22Rv1 (cell line): ENCODE measurements around the gene DIRAS1.

Experiments used
- H3K27ac ChIP-seq: fragments of 450-650 bp; 2 replicates; pipeline ENCODE4 v1.5.1; 2017
- CTCF ChIP-seq: fragments of 450-650 bp; IDR thresholded peaks from 2 replicates; pipeline ENCODE4 v1.5.1; 2017; ENCODE audit warnings: mild to moderate bottlenecking
- ZFX ChIP-seq: fragments of 450-650 bp; IDR thresholded peaks from 2 replicates; pipeline ENCODE4 v1.6.1; 2017; ENCODE audit warnings: antibody characterized with exemption, borderline replicate concordance

DIRAS1 gene

GRCh38 chr19:2739602-2740313 is 18.6 kb upstream of the DIRAS1 start, which contains the start of gene SLC39A3:
Gene SLC39A3 (minus strand): TSS chr19:2740017. CDS start chr19:2737257, 2,760 bp downstream.
- TF ChIP-seq CTCF = 0 out of 2 replicates have a peak, but pooled peaks have one; percentile 2
- no peak for TF ChIP-seq ZFX
- peak within 1 kb of the TSS; percentile 42 for H3K27ac ChIP-seq

- no peak overlapping the region for H3K27ac ChIP-seq
- TF ChIP-seq ZFX (no peak), CTCF (no peak)
Measured at GRCh38 chr19:2736550-2737190, 15.5 kb upstream of the DIRAS1 start.

- TF ChIP-seq ZFX = no peak
- no peak for TF ChIP-seq CTCF
Measured at GRCh38 chr19:2735374-2735773, 14.2 kb upstream of the DIRAS1 start.

GRCh38 chr19:2734589-2735288 is 13.6 kb upstream of the DIRAS1 start:
- TF ChIP-seq ZFX = no peak
- TF ChIP-seq CTCF = no peak

More at GRCh38 chr19:2735374-2735773, 14.2 kb upstream of the DIRAS1 start:
- H3K27ac ChIP-seq = no peak overlapping the region

GRCh38 chr19:2733930-2734588 is 12.9 kb upstream of the DIRAS1 start:
- TF ChIP-seq CTCF (no peak), ZFX (no peak)

More at GRCh38 chr19:2734589-2735288, 13.6 kb upstream of the DIRAS1 start:
- no peak overlapping the region for H3K27ac ChIP-seq

GRCh38 chr19:2732883-2733282 is 11.7 kb upstream of the DIRAS1 start:
- TF ChIP-seq ZFX (no peak), CTCF (no peak)
- no peak overlapping the region for H3K27ac ChIP-seq

More at GRCh38 chr19:2733930-2734588, 12.9 kb upstream of the DIRAS1 start:
- H3K27ac ChIP-seq = no peak overlapping the region
